Activated CD4-positive, alpha-beta T cell treated with anti-CD3 and anti-CD28 coated beads for 1 hour (primary cell): ENCODE data around the gene ANKS3.

Source experiments
- DNase-seq: peaks from one replicate; pipeline ENCODE4 v3.0.0-alpha.2; 2020

The ANKS3 gene

GRCh38 chr16:4724661-4725270 is 9.3 kb downstream of the ANKS3 start:
- DNase-seq = no peak

DNA sequence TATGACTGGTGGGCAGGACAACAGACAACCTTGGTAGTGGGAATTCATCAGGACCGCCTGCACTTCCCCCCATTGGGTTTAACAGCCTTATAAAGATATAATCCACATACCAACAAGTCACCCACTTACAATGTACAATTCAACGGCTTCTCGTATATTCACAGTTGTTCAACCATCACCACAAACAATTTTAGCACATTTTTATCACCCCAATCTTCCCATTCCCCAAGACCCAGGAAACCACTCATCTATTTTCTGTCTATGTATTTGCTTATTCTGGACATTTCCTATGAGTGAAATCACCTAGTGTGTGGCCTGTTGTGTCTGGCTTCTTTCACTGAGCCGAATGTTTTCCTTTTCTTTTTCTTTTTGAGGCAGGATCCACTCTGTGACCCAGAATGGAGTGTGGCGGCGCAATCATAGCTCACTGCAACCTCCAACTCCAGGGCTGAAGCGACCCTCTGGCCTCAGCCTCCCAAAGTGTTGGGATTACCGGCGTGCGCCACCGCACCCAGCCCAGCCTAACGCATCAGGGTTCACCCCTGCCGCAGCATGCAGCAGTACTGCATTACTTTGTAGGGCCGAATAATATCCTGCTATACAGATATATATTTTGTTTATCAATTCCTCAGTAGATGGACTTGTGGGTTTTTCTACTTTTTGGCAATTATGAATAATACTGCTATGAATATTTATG is 10.9 kb downstream of the ANKS3 start:
- DNase-seq = no peak

GRCh38 chr16:4718466-4718865 is 15.6 kb downstream of the ANKS3 start:
- DNase-seq = no peak

DNA sequence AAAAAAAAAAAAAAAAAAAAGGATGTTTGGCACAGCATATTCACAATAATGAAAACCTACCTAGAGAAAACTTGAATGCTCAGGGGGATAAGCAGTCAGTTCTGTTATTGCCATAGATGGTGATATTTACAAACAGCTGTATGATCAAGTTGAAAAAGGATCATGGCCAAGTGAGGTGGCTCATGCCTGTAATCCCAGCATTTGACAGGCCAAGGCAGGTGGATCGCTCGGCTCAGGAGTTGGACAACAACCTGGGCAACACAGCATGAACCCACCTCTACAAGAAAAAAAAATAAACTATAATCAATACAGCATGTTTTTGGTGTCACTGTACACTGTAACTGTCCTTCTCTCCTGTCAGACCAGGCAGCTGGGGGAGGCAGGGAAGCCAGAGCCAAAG is 19.1 kb downstream of the ANKS3 start:
- DNase-seq = no peak

DNA sequence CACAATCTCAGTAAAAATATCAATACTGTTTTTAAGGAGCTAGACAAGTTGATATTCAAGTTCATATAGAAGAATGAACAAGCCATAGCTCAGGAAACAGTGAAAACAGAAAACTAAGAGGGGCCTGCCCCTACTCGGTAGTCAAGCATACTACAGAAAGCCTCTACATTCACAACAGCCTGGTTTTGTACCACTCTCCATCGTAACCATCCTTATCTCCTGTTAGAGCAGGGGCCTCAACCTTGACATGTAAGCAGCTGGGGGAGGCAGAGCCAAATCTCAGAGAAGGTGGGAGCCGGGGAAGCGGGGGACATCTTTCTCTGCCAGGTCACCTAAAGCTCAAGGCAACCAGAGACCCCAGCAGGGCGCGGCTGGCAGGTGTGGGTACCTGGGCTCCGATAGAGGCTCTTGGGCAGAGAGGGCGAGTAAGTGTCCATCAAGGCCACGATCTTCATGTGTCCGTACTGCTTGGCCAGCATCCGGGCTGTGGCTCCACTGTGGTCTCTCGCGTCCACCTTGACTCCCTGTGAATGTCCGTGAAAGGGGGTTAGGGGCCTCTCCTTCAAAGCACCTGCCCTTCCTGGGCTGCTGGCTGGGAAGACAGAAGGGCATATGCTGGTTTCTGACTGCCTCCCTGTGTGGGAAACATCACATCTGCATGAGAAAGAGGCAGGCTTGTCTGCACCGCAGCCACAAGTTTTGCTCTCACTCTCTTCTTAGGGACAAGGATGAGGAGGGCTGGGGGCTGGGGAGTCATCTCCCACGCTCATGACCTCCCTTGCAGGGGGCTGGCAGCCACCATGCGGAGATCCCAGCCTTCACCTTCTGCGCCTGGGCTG is 20.2 kb downstream of the ANKS3 start:
- no peak for DNase-seq

GRCh38 chr16:4709481-4709880 is 24.6 kb downstream of the ANKS3 start:
- no peak for DNase-seq

- no peak for DNase-seq
Measured at GRCh38 chr16:4706871-4707270, 27.2 kb downstream of the ANKS3 start.

DNA sequence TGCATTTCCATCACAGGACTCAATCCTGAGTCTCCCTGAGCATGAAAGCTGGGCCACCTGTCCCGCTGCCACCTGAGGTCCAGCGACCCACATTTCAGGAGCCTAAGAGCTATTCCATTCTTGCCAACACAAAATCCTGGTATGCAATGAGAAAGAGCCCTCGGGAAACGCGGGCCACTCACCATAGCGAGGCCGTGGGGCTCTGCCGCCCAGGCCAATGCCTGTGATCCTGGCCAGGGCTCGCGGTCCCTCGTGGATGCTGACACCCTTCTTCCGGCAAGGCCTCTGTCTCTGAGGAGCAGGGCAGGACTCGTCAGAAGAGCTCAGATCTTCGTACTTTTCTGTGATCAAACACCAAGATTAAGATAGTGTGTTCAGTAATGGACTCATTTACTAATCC is 29.2 kb downstream of the ANKS3 start:
- DNase-seq = no peak

DNA sequence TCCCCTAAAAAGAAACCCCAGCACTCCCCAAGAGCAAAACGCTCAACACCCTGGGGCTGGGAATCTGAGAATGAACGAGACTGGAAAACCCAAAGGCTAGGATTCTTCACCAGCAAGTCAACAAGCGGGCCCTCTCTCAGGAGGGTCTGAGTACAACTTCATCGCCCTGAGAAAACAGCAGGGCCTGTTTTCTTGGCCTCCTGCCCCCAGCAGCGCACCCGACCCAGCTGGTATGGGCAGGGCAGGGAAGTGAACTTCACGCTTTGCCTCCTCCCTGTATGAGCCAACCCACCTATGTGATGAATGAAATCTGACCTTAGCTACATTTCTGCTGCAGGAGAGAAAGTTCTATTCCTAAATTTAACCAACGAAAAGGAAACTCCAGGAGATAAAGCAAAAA is 29.6 kb downstream of the ANKS3 start:
- no peak for DNase-seq

GRCh38 chr16:4703906-4704305 is 30.2 kb downstream of the ANKS3 start:
- no peak for DNase-seq

GRCh38 chr16:4702466-4702808 is 31.6 kb downstream of the ANKS3 start:
- DNase-seq = no peak

DNA sequence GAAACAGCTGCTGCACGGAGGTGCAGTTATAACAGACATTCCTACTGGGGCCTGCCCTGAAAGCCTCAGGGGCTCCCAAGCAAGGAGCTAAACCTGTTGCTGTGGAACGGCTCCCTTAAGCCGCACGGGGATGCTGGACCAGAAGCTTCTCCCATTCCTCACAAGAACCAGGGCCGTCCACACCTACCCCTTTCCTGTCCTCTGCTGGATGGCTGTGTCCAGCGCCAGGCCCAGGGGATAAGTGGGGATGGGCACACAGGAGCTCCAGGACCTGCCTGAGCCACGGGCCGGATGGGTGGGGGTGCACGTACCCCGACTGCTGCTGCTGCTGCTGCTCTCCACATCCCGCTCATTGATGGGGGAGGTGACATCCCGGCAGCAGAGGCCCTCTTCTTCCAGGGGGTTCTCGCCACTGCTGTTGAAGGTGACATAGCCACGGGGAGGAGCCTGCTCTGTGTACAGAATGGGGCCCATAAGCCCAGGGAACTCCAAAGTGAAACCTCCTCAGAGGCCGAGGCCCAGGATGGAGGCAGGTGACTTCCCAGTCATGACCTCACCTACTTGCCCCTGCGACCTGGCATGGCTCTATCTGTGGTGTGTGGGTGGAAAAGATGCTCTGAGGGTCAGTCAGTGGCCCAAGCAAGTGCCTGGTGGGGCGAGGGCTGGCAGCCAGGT is 32.1 kb downstream of the ANKS3 start:
- DNase-seq = no peak

- no peak for DNase-seq
Measured at GRCh38 chr16:4700997-4701743, 32.9 kb downstream of the ANKS3 start.

DNA sequence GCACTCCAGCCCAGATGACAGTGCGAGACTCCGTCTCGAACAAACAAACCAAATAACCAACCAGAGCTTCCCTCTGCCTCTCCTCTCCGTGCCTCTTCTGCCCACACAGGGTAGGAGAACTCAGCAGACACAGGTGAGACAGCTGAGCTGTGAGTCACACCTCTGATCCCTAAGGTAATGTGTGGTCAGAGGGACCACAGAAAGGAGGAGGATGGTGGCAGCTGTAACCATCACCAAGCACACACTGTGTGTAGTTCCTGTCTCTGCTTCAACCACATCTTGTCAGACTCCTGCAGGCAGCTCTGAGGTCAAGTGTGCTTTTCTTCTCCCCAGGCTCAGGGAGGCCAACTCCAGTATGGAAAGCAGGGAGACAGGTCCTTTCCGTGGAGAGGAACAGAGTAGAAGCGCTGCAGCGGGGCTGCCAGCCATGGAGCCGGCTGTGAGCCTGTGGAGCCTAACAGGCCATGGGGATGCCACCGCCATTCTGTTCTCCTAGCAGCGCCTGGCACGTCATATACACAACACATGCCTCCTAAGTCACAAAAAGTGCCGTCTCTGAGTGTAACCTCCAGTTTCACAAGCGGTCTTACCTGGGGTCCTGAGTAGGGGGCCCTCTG is 33.6 kb downstream of the ANKS3 start:
- no peak for DNase-seq

DNA sequence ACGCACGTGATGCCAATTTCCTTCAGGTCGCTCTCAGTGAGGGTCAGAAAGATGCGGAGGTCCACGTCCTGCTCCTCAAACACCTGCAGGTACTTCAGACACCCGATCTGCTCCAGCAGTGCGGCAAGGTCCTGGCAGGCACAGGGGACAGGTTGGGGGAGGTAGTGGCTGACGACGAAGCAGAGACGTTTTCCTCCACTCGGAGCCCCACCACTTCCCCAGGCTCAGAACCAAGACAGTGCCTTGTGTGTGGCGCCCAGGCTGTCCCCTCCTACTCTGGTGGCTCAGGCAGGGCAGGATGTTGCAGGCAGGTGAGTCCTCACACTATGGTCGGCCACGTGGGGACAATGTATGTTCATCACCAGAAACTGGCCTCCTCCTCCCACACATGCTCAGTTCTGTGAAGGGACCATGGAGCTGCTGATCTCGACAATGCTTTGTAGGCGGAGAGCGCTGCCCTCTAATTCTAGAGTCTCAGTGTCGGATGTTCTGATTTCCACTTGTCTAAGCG is 35.0 kb downstream of the ANKS3 start:
- DNase-seq = no peak

DNA sequence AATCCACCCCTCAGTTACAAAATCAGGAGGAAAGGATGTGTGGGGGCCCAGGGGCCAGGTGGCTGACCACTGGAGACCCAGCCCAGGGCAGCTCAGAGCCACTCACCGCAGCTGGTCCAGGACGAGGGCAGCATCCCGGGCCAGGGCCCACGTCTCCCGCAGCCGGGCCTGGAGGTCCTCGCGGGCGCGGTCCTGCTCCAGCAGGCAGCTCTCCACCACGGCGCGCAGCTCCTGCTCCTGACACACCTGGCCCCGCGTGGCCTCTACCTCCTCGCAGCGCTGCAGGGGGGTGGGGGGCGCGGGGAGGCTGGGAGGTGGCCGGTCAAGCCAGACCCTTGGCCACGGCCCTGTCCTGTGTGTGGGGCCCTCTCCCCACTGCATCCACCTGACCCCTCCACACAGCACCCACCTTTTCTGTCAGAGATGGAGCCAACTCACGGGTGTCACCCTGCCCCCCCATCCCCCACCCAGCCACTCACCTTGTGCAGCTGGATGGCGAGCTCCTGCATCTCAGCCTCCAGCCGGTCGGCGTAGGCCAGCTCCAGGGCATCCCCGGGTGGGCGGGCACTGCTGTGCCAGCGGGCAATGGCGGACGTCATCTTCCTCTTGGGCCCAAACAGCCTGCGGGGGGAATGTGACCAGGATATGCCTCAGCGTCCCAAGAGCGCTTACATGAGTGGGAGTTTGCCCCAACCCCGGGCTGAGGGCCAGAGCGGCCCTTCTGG is 35.6 kb downstream of the ANKS3 start:
- DNase-seq = no peak

DNA sequence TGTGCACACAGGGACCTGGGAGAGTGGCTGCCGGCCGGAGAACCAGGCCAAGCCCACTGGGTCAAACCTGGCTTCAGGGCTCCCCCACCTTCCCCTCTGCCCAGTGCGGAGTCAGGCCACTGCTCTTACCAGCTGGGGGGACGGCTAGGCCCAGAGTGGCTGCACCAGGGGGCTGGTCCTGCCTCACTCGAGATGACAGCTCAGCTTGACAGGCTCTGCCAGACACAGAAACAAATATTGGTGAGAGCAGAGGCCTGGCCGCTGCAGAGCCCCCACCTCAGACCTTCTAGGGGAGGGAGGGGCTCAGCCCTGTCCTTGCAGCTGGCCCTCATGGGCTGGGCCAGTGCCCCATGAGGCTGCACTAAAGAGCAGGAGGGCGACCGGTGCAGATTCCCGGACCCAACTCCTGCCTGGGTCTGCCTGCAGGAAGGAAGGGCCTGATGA is 36.2 kb downstream of the ANKS3 start:
- DNase-seq = no peak

DNA sequence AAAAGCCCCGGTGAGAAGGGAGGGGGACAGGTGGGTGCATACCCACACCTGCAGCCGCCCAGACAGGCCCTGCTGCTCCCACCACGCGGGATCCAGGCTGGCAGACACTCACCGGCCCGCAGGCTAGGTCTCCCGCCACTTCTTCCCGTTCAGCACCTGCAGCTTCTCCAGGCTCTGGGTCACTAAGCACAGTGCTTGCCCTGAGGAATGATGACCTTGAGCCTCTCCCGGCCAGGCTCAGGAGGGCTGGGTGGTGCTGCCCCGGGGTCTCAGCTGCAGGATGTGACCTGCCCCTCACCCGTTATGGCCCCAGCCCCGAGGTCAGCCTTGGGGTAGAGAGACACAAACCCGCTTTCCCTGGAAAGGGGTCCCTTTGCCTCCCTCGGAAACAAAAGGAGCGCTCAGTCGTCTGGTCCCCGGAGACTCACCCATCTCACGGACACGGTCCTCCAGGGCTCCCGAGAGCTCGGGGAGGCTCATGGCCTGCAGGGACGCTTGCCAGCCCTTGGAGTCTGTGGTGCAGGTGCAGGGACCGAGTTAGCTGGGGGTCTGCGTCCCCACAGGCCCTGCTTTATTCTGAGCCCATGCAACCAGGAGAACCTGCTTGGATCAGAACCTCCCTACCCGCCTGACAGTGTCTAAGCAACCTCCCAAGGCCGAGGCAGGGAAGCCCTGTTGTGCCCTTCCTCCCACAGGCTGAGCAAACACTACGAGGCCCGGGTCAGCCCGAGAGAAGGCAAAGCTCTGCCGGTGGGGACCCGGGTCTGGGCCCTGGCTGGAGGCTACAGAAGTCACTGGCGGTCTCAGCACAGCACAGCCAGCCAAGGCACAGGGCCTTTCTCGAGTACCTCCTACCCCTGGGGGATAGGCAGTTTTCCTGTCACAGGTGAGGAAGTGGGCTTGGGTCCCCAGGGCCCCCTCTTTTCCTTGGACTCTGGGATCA is 36.9 kb downstream of the ANKS3 start:
- DNase-seq = no peak

GRCh38 chr16:4696172-4696904 is 37.7 kb downstream of the ANKS3 start:
- no peak for DNase-seq
